Measurements from ENCODE around the gene RXRA.

The RXRA gene

DNA sequence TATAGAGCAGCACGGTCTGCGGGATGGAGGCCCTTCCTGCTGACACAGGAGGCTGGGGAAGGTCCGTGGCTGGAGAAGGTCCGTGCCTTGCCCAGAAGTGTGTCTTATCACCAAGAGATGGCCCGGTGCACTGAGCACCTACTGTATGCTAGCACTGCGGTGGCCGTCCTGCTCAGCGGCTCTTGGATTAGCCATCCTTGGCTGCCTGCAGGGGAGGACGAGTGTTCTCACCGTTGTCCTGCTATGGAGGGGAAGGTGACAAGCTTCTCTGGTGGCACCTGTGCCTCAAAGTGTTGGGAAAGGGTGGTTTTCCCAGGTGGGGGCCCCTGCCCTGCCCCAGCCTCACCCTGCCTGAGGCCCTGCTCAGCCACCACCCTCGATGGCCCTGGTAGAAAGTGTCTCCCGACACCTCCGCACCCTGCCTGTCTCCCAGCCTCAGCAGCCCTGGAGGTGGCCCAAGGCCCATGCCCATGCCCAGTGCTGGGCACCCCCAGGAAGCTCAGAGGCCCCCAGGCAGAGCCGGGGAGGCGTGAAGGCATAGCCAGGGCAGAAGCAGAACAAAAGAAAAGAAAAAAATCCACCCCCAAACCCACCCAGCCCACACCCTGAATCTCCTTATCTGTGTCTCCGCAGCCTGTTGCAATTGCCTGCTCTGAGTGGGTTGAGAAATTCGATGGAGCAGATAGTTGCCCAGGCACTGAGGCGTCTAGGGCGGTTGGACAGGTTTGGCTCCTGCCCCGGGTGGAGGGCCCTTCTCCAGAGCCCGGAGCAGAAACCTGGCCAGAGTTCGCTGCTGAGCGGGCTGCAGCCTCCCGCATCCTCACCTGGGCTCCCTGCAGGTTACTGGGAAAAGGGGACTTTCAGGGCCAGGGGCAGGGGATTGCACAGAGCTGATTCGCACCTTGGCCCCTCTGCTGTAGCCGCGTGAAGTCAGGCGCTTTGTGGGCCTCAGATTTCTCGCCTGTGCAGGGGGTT is 30.5 kb downstream of the RXRA start:
- no peak for TF ChIP-seq CTCF (IDR thresholded peaks at IDR 0.05)
- H3K9ac ChIP-seq = no peak overlapping the region
- H3K27me3 ChIP-seq (ENCODE audit: control insufficient read depth, insufficient read depth, low read length) = no peaks in the 10 kb centered on the region
- H3K4me3 ChIP-seq (ENCODE audit: low read depth, low read length) = peak overlapping the region; percentile 33
- peak overlapping the region; percentile 86 for H3K27ac ChIP-seq
- H3K36me3 ChIP-seq (ENCODE audit: control insufficient read depth, insufficient read depth, low read length) = no peaks in the 10 kb centered on the region
- no peak overlapping the region for H2AFZ ChIP-seq
- peaks cover 82% of the 10 kb centered on the region for H3K4me1 ChIP-seq
- peaks cover 45% of the 10 kb centered on the region for H3K79me2 ChIP-seq
- H3K9me3 ChIP-seq (ENCODE audit: control insufficient read depth, low read length) = no peaks in the 10 kb centered on the region
- peak overlapping the region; percentile 63 for H3K4me2 ChIP-seq (ENCODE audit: low read length)

GRCh38 chr9:134357631-134358025 is 31.4 kb downstream of the RXRA start:
- Histone ChIP-seq H3K79me2 (peaks cover 43% of the 10 kb centered on the region), H3K4me2 (ENCODE audit: low read length) (peak overlapping the region; percentile 63), H3K9ac (no peak overlapping the region), H3K27me3 (ENCODE audit: control insufficient read depth, insufficient read depth, low read length) (no peaks in the 10 kb centered on the region), H3K27ac (peak overlapping the region; percentile 86), H3K36me3 (ENCODE audit: control insufficient read depth, insufficient read depth, low read length) (no peaks in the 10 kb centered on the region), H2AFZ (no peak overlapping the region), H3K9me3 (ENCODE audit: control insufficient read depth, low read length) (no peaks in the 10 kb centered on the region), H3K4me3 (ENCODE audit: low read depth, low read length) (peak overlapping the region; percentile 33), H3K4me1 (peaks cover 79% of the 10 kb centered on the region)
- no peak for TF ChIP-seq CTCF (IDR thresholded peaks at IDR 0.05)

- Histone ChIP-seq H3K4me2 (ENCODE audit: low read length) (peak overlapping the region; percentile 63), H3K9me3 (ENCODE audit: control insufficient read depth, low read length) (no peaks in the 10 kb centered on the region), H3K79me2 (peaks cover 42% of the 10 kb centered on the region), H3K4me1 (peaks cover 76% of the 10 kb centered on the region), H3K27me3 (ENCODE audit: control insufficient read depth, insufficient read depth, low read length) (no peaks in the 10 kb centered on the region), H2AFZ (no peak overlapping the region), H3K9ac (no peak overlapping the region), H3K4me3 (ENCODE audit: low read depth, low read length) (no peak overlapping the region), H3K36me3 (ENCODE audit: control insufficient read depth, insufficient read depth, low read length) (no peaks in the 10 kb centered on the region), H3K27ac (peak overlapping the region; percentile 86)
- no peak for TF ChIP-seq CTCF (IDR thresholded peaks at IDR 0.05)
Observed at GRCh38 chr9:134358026-134358661, 31.9 kb downstream of the RXRA start.

- no peak overlapping the region for H3K9ac ChIP-seq
- no peak overlapping the region for H2AFZ ChIP-seq
- peak overlapping the region; percentile 86 for H3K27ac ChIP-seq
- no peak overlapping the region for H3K4me3 ChIP-seq (ENCODE audit: low read depth, low read length)
- H3K79me2 ChIP-seq = peaks cover 41% of the 10 kb centered on the region
- peak overlapping the region; percentile 35 for H3K4me2 ChIP-seq (ENCODE audit: low read length)
- H3K27me3 ChIP-seq (ENCODE audit: control insufficient read depth, insufficient read depth, low read length) = no peaks in the 10 kb centered on the region
- no peaks in the 10 kb centered on the region for H3K9me3 ChIP-seq (ENCODE audit: control insufficient read depth, low read length)
- TF ChIP-seq CTCF (IDR thresholded peaks at IDR 0.05) = no peak
- H3K4me1 ChIP-seq = peaks cover 75% of the 10 kb centered on the region
- H3K36me3 ChIP-seq (ENCODE audit: control insufficient read depth, insufficient read depth, low read length) = no peaks in the 10 kb centered on the region
Observed at GRCh38 chr9:134358662-134359319, 32.5 kb downstream of the RXRA start.

All from parathyroid adenoma (tissue), 2 donors.